AG04449 (cell line): ENCODE measurements around the gene SERPING1.
"Not testable (repeated sequence)": the region's sequence is repeated elsewhere in the genome, so short reads cannot be mapped to it uniquely, and the experiment has no call there.

Experiments used
- CTCF ChIA-PET: fragments of 350-600 bp; formaldehyde crosslinking; extraction: SDS; loops from one replicate; lab custom pipeline; 2021; ENCODE audit warnings: antibody characterized with exemption; lab: Yijun Ruan, JAX
- POLR2A ChIA-PET: fragments of 400-600, 350-600 bp; formaldehyde crosslinking; extraction: SDS; loops from one replicate; lab custom pipeline; 2020; ENCODE audit warnings: antibody characterized with exemption, inconsistent platforms; lab: Yijun Ruan, JAX
- DNase-seq: peaks from one replicate; pipeline ENCODE4 v3.0.0-alpha.2; 2010; ENCODE audit warnings: low read depth, low spot score
- H3K4me3 ChIP-seq: 2 replicates; pipeline ENCODE4 v1.5.1; 2011; ENCODE audit warnings: low read depth, mild to moderate bottlenecking, control low read depth, low read length
- CTCF ChIP-seq: IDR thresholded peaks from one replicate; pipeline ENCODE4 v1.5.1; 2011; ENCODE audit warnings: mild to moderate bottlenecking, moderate library complexity, low read length, control low read depth, inconsistent platforms; ENCODE audit not compliant: insufficient read depth; ENCODE audit errors: missing control alignments

SERPING1 gene

DNA sequence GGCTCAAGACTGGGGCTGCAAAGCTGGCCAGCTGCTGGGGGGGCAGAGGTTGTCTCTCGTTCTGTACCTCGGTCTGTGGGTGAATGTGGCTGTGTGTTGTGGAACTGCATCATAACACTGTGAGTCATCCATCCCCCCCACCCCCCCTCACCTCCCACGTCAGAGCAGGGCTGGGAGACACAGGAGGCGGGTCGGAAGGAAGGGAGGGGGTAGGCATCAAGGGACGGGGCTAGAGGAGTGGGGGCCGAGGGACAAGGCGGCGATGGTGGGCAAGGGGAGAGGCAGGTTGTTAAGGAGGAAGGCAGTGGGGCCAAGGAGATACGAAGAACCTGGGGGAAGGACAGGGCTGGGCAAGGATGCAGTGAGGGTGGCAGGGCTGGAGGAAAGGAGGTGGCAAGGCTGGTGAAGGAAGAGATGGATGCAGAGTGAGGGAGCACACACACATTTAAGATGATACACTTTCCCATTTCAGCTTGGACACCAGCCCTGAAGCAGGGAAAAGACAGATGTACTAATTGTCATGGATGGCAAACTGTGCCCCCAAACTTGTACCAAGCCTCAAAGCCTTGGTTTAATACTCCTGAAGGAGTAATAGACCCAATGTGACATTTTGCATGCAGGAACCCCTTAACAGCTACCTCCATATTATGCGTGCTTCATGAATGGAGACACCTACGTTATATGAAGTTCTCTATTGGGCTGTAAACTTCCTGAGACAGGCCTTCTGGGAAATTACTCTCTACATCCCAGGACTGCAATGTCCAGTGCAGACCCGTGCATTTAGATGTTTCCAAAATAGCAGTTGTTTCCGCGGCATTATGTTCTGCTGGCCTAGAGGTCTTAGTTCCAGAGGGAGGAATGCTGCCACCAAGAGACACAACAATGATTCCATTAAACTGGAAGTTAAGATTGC, 52.6 kb downstream of the SERPING1 start, which contains the start of gene YPEL4:
YPEL4 (minus strand) TSS at position 87 of the 913 bp plus-strand sequence. CDS start 2,805 bp downstream, outside the sequence.
- ChIA-PET CTCF (interaction anchor here (0.8 to 11.5 kb wide), 5 partner anchors 10 to 157 kb away, joined by 3 to 306 read pairs (median 4); partner anchors contain the start of gene UBE2L6), POLR2A (no interaction called here)
- no peak for DNase-seq
- no peak for TF ChIP-seq CTCF
- peak within 1 kb of the TSS; percentile 62 for H3K4me3 ChIP-seq

DNA sequence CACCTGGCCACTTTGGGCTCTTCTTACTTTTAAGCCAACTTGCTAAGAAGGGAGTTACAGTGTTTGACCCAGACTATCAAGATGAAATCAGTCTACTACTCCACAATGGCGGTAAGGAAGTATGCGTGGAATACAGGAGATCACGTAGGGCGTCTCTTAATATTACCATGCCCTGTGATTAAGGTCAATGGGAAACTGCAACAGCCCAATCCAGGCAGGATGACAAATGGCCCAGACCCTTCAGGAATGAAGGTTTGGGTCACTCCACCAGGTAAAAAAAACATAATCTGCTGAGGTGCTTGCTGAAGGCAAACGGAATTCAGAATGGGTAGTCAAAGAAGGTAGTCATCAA, 53.2 kb downstream of the SERPING1 start:
- DNase-seq: no peak
- no peak for TF ChIP-seq CTCF
- CTCF ChIA-PET: interaction anchor here (1.3 to 2.0 kb wide), 2 partner anchors 10 to 12 kb away, joined by 3 to 12 read pairs; no protein-coding TSS in a partner anchor
- POLR2A ChIA-PET: no interaction called here
- no peak overlapping the region for H3K4me3 ChIP-seq

DNA sequence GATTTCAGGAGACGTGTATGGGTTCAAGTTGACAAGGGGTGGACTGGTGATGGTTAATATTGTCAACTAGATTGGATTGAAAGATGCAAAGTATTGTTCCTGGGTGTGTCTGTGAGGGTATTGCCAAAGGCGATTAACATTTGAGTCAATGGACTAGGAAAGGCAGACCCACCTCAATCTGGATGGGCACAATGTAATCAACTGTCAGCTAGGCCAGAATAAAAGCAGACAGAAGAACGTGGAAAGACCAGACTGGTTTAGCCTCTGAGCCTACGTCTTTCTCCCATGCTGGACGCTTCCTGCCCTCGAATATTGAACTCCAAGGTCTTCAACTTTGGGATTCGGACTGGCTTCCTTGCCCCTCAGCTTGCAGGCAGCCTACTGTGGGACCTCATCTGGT, 53.9 kb downstream of the SERPING1 start:
- POLR2A ChIA-PET: interaction anchor here (0.6 kb wide), 1 partner anchor 169 kb away, joined by 3 read pairs; no protein-coding TSS in a partner anchor
- no peak overlapping the region for H3K4me3 ChIP-seq
- CTCF ChIA-PET: interaction anchor here (1.1 to 2.3 kb wide), 7 partner anchors 9 to 194 kb away, joined by 3 to 13 read pairs (median 5); partner anchors contain the start of gene UBE2L6
- no peak for DNase-seq
- no peak for TF ChIP-seq CTCF

DNA sequence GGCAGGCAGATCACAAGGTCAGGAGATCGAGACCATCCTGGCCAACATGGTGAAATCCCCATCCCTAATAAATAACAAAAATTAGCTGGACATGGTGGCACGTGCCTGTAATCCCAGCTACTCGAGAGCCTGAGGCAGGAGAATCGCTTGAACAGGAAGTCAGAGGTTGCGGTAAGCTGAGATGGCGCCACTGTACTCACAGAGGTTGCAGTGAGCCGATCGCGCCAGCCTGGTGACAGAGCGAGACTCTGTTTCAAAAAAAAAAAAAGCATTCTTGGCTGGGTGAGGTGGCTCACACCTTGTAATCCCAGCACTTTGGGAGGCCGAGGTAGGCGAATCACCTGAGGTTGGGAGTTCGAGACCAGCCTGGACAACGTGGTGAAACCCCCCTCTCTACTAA, 54.7 kb downstream of the SERPING1 start:
- CTCF ChIA-PET: interaction anchor here (1.1 to 3.3 kb wide), 7 partner anchors 8 to 195 kb away, joined by 3 to 19 read pairs (median 6); partner anchors contain the start of gene UBE2L6
- POLR2A ChIA-PET, H3K4me3 ChIP-seq, DNase-seq: not testable (repeated sequence)

- CTCF ChIA-PET: interaction anchor here (1.4 to 8.0 kb wide), 6 partner anchors 8 to 195 kb away, joined by 5 to 52 read pairs (median 12); partner anchors contain the start of gene UBE2L6
- no peak for DNase-seq
- TF ChIP-seq CTCF: no peak
- POLR2A ChIA-PET: no interaction called here
- no peak overlapping the region for H3K4me3 ChIP-seq
Observed at GRCh38 chr11:57652662-57653061, 55.2 kb downstream of the SERPING1 start.

GRCh38 chr11:57653163-57653562, 55.7 kb downstream of the SERPING1 start:
- ChIA-PET CTCF (interaction anchor here (2.3 to 8.0 kb wide), 3 partner anchors 9 to 85 kb away, joined by 13 to 52 read pairs (median 19); partner anchors contain the start of gene UBE2L6), POLR2A (no interaction called here)
- DNase-seq: no peak
- no peak for TF ChIP-seq CTCF
- no peak overlapping the region for H3K4me3 ChIP-seq
